Measurements from ENCODE around the gene PLPPR1. TPM values are rescaled to one million over a fixed set of nuclear protein-coding genes. Genes with fewer than 3 reads are reported as not detected.

Gene PLPPR1
- total and polyA plus RNA-seq, 2 donors (not counting 3 experiments of a cell fraction or from before 2014, with no cell fraction given) = 0.18 to 0.50 TPM

DNA sequence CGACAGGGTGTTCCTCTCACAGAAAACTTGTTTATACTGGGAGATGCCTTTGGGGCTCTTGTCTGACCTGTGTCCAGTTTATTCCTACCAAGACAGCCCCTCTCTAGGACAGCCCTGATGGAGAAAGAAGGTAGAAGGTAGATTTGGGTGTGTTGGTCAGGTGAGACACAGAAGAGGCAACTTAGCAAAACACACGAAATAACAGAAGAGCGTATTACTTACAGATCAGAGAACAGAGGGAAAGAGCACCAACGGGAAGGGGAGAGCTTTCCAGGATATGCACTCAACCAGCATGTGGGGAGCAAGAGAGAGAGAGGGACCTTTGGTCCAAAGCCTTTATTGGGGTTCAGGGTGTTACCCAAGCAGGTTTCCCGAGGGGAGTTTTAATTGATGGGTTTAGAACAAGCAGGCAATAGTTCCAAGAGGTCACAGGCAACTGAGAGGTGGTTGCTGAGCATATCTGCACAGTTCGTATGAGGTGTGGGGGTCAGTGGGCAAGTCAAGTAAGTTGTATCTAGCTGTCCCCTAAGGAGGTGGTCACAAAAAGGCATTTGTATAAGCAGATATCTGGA is 324.5 kb downstream of the PLPPR1 start:
- DNase-seq (ENCODE audit: low read depth, low spot score) (no peak), FAIRE-seq (no peak)
- Histone ChIP-seq H3K79me2 (ENCODE audit: control insufficient read depth, insufficient read depth, low read length) (no peaks in the 10 kb centered on the region), H3K4me3 (replicated peaks in 1 of 3; ENCODE audit: insufficient read depth in 1 of 3, low read depth in 1 of 3, low read length in 3 of 3) (no peak overlapping the region), H4K20me1 (replicated peaks; ENCODE audit: control insufficient read depth, extremely low read depth, insufficient read depth, low read length) (no peaks in the 10 kb centered on the region), H3K9me1 (replicated peaks; ENCODE audit: control insufficient read depth, extremely low read depth, insufficient read depth, low read length) (no peaks in the 10 kb centered on the region), H3K27ac (ENCODE audit: insufficient read depth, low read depth, low read length) (no peak overlapping the region), H3K4me1 (ENCODE audit: control insufficient read depth, extremely low read depth, insufficient read depth, low read length) (no peaks in the 10 kb centered on the region), H3K9me3 (replicated peaks; ENCODE audit: control insufficient read depth, insufficient read depth, low read length) (no peaks in the 10 kb centered on the region), H3K36me3 (ENCODE audit: control insufficient read depth in 2 of 2, extremely low read depth in 1 of 2, insufficient read depth in 2 of 2, low read length in 2 of 2) (no peaks in the 10 kb centered on the region), H3K9ac (replicated peaks; ENCODE audit: extremely low read depth, insufficient read depth, low read length) (no peak overlapping the region), H2AFZ (ENCODE audit: low read depth, low read length) (no peak overlapping the region), H3K27me3 (ENCODE audit: control insufficient read depth in 2 of 2, insufficient read depth in 2 of 2, low read length in 2 of 2) (no peaks in the 10 kb centered on the region), H3K4me2 (ENCODE audit: insufficient read depth, low read length) (no peak overlapping the region)
- CTCF ChIA-PET = interaction anchor here (1.1 kb wide), 1 partner anchor 41 kb away, joined by 3 read pairs; no protein-coding TSS in a partner anchor
- TF ChIP-seq JUN (IDR thresholded peaks at IDR 0.05; ENCODE audit: borderline replicate concordance, insufficient read depth, insufficient read length, low read depth) (no peak), MYC (IDR thresholded peaks at IDR 0.05; ENCODE audit: low read depth, low read length) (no peak), GATA2 (IDR thresholded peaks at IDR 0.05; ENCODE audit: insufficient read depth, insufficient read length, low read depth, low read length) (no peak), POLR2AphosphoS5 (IDR thresholded peaks at IDR 0.05; ENCODE audit: insufficient read depth, low read depth, low read length) (no peak), FOS (IDR thresholded peaks at IDR 0.05; ENCODE audit: borderline replicate concordance, insufficient read depth, low read length) (no peak), EZH2 (IDR thresholded peaks at IDR 0.05; ENCODE audit: borderline replicate concordance, low read depth, low read length, severe bottlenecking) (no peak), POLR2A (IDR thresholded peaks at IDR 0.05; ENCODE audit: low read depth, low read length) (no peak)
- TF ChIP-seq, protein P1, sequence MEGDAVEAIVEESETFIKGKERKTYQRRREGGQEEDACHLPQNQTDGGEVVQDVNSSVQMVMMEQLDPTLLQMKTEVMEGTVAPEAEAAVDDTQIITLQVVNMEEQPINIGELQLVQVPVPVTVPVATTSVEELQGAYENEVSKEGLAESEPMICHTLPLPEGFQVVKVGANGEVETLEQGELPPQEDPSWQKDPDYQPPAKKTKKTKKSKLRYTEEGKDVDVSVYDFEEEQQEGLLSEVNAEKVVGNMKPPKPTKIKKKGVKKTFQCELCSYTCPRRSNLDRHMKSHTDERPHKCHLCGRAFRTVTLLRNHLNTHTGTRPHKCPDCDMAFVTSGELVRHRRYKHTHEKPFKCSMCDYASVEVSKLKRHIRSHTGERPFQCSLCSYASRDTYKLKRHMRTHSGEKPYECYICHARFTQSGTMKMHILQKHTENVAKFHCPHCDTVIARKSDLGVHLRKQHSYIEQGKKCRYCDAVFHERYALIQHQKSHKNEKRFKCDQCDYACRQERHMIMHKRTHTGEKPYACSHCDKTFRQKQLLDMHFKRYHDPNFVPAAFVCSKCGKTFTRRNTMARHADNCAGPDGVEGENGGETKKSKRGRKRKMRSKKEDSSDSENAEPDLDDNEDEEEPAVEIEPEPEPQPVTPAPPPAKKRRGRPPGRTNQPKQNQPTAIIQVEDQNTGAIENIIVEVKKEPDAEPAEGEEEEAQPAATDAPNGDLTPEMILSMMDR (IDR thresholded peaks at IDR 0.05; ENCODE audit: extremely low read depth in 1 of 2, insufficient read depth in 1 of 2, low read depth in 1 of 2, low read length in 2 of 2) = no peak
- TF ChIP-seq, protein P2, sequence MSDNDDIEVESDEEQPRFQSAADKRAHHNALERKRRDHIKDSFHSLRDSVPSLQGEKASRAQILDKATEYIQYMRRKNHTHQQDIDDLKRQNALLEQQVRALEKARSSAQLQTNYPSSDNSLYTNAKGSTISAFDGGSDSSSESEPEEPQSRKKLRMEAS (IDR thresholded peaks at IDR 0.05; ENCODE audit: insufficient read depth, insufficient read length) = no peak
- dilution Hi-C loops (cut with MboI; ENCODE audit: extremely low pct_ligation_motif_present, low sequenced_read_pairs) (no loop called here), intact Hi-C loops (cut with micrococcal nuclease) (no loop called here)
- POLR2A ChIA-PET = no interaction called here
- BruUV-seq (replicated peaks) = no TSS peak
